Liver (tissue), 3 donors: ENCODE measurements around the gene TMEM273.

Source experiments
- ATF3 ChIP-seq: IDR thresholded peaks from 2 replicates; pipeline ENCODE4 v1.6.1; 2016; ENCODE audit warnings: antibody characterized with exemption
- CTCF ChIP-seq: fragments of 150-350 bp; IDR thresholded peaks from 2 replicates; pipeline ENCODE4 v1.5.1; 2017; ENCODE audit warnings: improper control_type of control experiment, low read depth, low read length; ENCODE audit not compliant: missing input control
- EGR1 ChIP-seq, 2 donors: IDR thresholded peaks; 2 replicates each; pipeline ENCODE4 v1.6.1; 2016 to 2018; ENCODE audit warnings: antibody characterized with exemption in 2 of 2, low read depth in 2 of 2
- MAX ChIP-seq: IDR thresholded peaks from 2 replicates; pipeline ENCODE4 v1.6.1; 2016; ENCODE audit warnings: antibody characterized with exemption
- REST ChIP-seq: IDR thresholded peaks from 2 replicates; pipeline ENCODE4 v1.6.1; 2016; ENCODE audit warnings: antibody characterized with exemption, mild to moderate bottlenecking
- donor health status: healthy.
- donor health status: healthy.

GRCh38 chr10:49132362-49132737 is 55.8 kb downstream of the TMEM273 start:
- TF ChIP-seq CTCF (no peak), ATF3 (no peak), REST (no peak), EGR1 (IDR thresholded peaks at IDR 0.05; ENCODE audit: low read depth in 2 of 2) (no peak), MAX (no peak)
